ENCODE measurements around the gene PROX1.

GRCh38 chr1:214086945-214087344 lies 99.2 kb downstream of the PROX1 start:
- no peak for TF ChIP-seq CTCF (conservative IDR thresholded peaks at IDR 0.05; ENCODE audit: low read length)
- TF ChIP-seq EZH2phosphoT487 (IDR thresholded peaks at IDR 0.05; ENCODE audit: borderline replicate concordance, low read depth, low read length): no peak

Measured in OCI-LY7 (cell line).